Thyroid gland (tissue), 4 donors: Measurements from ENCODE around the gene SLC37A2.

ENCODE experiments used
- POLR2A ChIP-seq, 2 donors: fragments of 450-650 bp; IDR thresholded peaks; one replicate each; pipeline ENCODE4 v1.6.1; 2017; ENCODE audit warnings: antibody characterized with exemption in 2 of 2, mild to moderate bottlenecking in 2 of 2, moderate library complexity in 1 of 2
- TF ChIP-seq, protein P1 (sequence below), 6 experiments: fragments of 200-600 bp in 3 of 6; fragments of 450-650 bp in 3 of 6; sonication (generic) in 3 of 6; IDR thresholded peaks; one replicate each; pipeline ENCODE4 v1.5.1; 2016 to 2019; ENCODE audit warnings: antibody characterized with exemption in 6 of 6, mild to moderate bottlenecking in 2 of 6, inconsistent platforms in 1 of 6, moderate library complexity in 1 of 6

DNA sequence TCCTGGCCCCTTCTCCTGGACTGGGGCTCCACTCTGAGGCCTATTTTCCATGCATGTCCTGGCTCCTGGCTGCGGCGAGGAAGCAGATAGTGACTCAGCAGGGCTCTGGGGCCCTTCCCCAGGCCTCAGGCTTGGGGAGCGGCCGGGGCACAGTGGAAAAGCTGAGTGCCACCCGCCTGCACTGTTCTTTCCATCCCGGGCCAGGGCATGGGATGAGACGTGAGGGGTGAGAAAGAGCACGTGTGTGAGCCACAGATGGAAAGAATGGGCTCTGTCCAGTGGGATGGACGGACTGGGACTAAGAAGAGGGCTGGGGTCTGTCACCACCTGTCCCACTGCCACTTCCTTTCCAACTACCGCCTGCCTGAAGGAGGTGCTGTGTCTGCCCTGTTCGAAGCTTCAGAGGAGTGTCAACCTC is 12.8 kb downstream of the SLC37A2 start:
- TF ChIP-seq, protein P1, sequence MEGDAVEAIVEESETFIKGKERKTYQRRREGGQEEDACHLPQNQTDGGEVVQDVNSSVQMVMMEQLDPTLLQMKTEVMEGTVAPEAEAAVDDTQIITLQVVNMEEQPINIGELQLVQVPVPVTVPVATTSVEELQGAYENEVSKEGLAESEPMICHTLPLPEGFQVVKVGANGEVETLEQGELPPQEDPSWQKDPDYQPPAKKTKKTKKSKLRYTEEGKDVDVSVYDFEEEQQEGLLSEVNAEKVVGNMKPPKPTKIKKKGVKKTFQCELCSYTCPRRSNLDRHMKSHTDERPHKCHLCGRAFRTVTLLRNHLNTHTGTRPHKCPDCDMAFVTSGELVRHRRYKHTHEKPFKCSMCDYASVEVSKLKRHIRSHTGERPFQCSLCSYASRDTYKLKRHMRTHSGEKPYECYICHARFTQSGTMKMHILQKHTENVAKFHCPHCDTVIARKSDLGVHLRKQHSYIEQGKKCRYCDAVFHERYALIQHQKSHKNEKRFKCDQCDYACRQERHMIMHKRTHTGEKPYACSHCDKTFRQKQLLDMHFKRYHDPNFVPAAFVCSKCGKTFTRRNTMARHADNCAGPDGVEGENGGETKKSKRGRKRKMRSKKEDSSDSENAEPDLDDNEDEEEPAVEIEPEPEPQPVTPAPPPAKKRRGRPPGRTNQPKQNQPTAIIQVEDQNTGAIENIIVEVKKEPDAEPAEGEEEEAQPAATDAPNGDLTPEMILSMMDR (IDR thresholded peaks at IDR 0.05), result no peak
- no peak for TF ChIP-seq POLR2A (IDR thresholded peaks at IDR 0.05)
